Astrocyte (in vitro differentiated cells and primary cell): ENCODE measurements around the gene SEPTIN12. TPM values are rescaled to one million over a fixed set of nuclear protein-coding genes. Genes with fewer than 3 reads are reported as not detected.

Source experiments
- DNase-seq: peaks from one replicate; pipeline ENCODE4 v3.0.0-alpha.2; 2010; ENCODE audit warnings: low read depth
- FAIRE-seq: peaks from 2 replicates; lab custom pipeline; 2011; peaks lifted over from hg19 to GRCh38; lab: Jason Lieb, UNC
- H2AFZ ChIP-seq: 2 replicates; pipeline ENCODE4 v1.6.0; 2012; ENCODE audit warnings: low read depth, low read length, inconsistent platforms
- H3K27ac ChIP-seq: 2 replicates; pipeline ENCODE4 v1.5.1; 2011; ENCODE audit warnings: low read depth, low read length, inconsistent platforms
- H3K27me3 ChIP-seq: 2 replicates; pipeline ENCODE4 v1.6.0; 2011; ENCODE audit warnings: low read length, inconsistent platforms; ENCODE audit not compliant: insufficient read depth
- H3K36me3 ChIP-seq: 2 replicates; pipeline ENCODE4 v1.5.1; 2011; ENCODE audit warnings: low read length, inconsistent platforms; ENCODE audit not compliant: insufficient read depth
- H3K4me1 ChIP-seq: 2 replicates; pipeline ENCODE4 v1.5.1; 2011; ENCODE audit warnings: low read length, inconsistent platforms; ENCODE audit not compliant: insufficient read depth
- H3K4me2 ChIP-seq: 2 replicates; pipeline ENCODE4 v1.6.0; 2012; ENCODE audit warnings: low read length, inconsistent platforms
- H3K4me3 ChIP-seq: 2 replicates; pipeline ENCODE4 v1.5.1; 2011; ENCODE audit warnings: low read depth, mild to moderate bottlenecking, low read length, inconsistent platforms; ENCODE audit not compliant: insufficient read depth
- H3K79me2 ChIP-seq: 2 replicates; pipeline ENCODE4 v1.6.0; 2012; ENCODE audit warnings: mild to moderate bottlenecking, low read length, inconsistent platforms; ENCODE audit not compliant: insufficient read depth
- H3K9ac ChIP-seq: 2 replicates; pipeline ENCODE4 v1.6.0; 2012; ENCODE audit warnings: mild to moderate bottlenecking, low read length, inconsistent platforms
- H3K9me3 ChIP-seq: 2 replicates; pipeline ENCODE4 v1.5.1; 2012; ENCODE audit warnings: low read depth, mild to moderate bottlenecking, low read length, inconsistent platforms; ENCODE audit not compliant: insufficient read depth
- H4K20me1 ChIP-seq: 2 replicates; pipeline ENCODE4 v1.6.0; 2012; ENCODE audit warnings: low read length, inconsistent platforms; ENCODE audit not compliant: insufficient read depth
- H3K27ac Mint-ChIP-seq: one replicate; pipeline ENCODE4 v1.8.0; 2021; ENCODE audit warnings: mild to moderate bottlenecking, mixed read lengths; ENCODE audit not compliant: unreplicated experiment
- H3K27me3 Mint-ChIP-seq: one replicate; pipeline ENCODE4 v1.8.0; 2021; ENCODE audit warnings: low read depth, mixed read lengths; ENCODE audit not compliant: unreplicated experiment
- H3K36me3 Mint-ChIP-seq: one replicate; pipeline ENCODE4 v1.8.0; 2021; ENCODE audit warnings: low read depth, mixed read lengths; ENCODE audit not compliant: unreplicated experiment
- H3K4me1 Mint-ChIP-seq: one replicate; pipeline ENCODE4 v1.8.0; 2021; ENCODE audit warnings: low read depth, mixed read lengths; ENCODE audit not compliant: unreplicated experiment
- H3K4me3 Mint-ChIP-seq: one replicate; pipeline ENCODE4 v1.8.0; 2021; ENCODE audit warnings: mild to moderate bottlenecking, moderate library complexity, mixed read lengths; ENCODE audit not compliant: unreplicated experiment
- H3K9me3 Mint-ChIP-seq: one replicate; pipeline ENCODE4 v1.8.0; 2021; ENCODE audit warnings: mild to moderate bottlenecking, mixed read lengths; ENCODE audit not compliant: unreplicated experiment
- EZH2 ChIP-seq: IDR thresholded peaks from 2 replicates; pipeline ENCODE4 v1.6.1; 2012; ENCODE audit warnings: mild to moderate bottlenecking, low read length, inconsistent platforms; ENCODE audit not compliant: insufficient read depth
- total RNA-seq: library from RNA; stranded (reverse); gene quantifications from 2 replicates; pipeline ENCODE4 v1.2.1, GENCODE V29; 2021
- TF ChIP-seq, protein P1 (sequence below): IDR thresholded peaks from 2 replicates; pipeline ENCODE4 v1.5.1; 2011; ENCODE audit warnings: low read depth, mild to moderate bottlenecking, inconsistent platforms, low read length, moderate library complexity; ENCODE audit not compliant: insufficient read depth

Gene SEPTIN12
- total RNA-seq, 1 donor from 2014 or later = 5.9 TPM

DNA sequence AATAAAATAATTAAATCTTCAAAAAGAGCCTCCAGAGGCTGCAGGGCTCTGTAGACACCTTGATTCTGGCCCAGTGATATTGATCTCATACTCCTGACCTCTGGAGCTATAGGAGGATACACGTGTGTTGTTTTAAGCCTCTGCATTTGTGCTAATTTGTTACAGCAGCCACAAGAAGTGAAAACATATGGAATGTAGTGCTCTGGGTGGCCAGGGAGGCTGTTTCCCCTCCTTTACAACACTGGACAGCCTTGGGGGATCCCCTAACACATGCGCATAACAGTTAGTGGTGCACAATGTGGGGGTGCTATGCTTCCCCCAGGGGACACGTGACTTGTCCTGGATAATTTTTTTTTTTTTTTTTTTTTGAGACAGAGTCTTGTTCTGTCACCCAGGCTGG, 16.5 kb downstream of the SEPTIN12 start:
- Mint-ChIP-seq H3K9me3 (peaks cover 2% of the 10 kb centered on the region), H3K4me3 (no peak overlapping the region), H3K27ac (no peak overlapping the region), H3K36me3 (peaks cover 1% of the 10 kb centered on the region), H3K27me3 (no peaks in the 10 kb centered on the region), H3K4me1 (peaks cover 5% of the 10 kb centered on the region)
- Histone ChIP-seq H3K9me3 (no peaks in the 10 kb centered on the region), H3K79me2 (peaks cover 6% of the 10 kb centered on the region), H2AFZ (peak overlapping the region; percentile 23), H3K4me1 (no peaks in the 10 kb centered on the region), H3K4me3 (no peak overlapping the region), H3K27me3 (no peaks in the 10 kb centered on the region), H3K4me2 (no peak overlapping the region), H3K36me3 (no peaks in the 10 kb centered on the region), H4K20me1 (no peaks in the 10 kb centered on the region), H3K27ac (no peak overlapping the region), H3K9ac (no peak overlapping the region)
- DNase-seq (no peak), FAIRE-seq (no peak)
- TF ChIP-seq EZH2 = no peak
- TF ChIP-seq, protein P1, sequence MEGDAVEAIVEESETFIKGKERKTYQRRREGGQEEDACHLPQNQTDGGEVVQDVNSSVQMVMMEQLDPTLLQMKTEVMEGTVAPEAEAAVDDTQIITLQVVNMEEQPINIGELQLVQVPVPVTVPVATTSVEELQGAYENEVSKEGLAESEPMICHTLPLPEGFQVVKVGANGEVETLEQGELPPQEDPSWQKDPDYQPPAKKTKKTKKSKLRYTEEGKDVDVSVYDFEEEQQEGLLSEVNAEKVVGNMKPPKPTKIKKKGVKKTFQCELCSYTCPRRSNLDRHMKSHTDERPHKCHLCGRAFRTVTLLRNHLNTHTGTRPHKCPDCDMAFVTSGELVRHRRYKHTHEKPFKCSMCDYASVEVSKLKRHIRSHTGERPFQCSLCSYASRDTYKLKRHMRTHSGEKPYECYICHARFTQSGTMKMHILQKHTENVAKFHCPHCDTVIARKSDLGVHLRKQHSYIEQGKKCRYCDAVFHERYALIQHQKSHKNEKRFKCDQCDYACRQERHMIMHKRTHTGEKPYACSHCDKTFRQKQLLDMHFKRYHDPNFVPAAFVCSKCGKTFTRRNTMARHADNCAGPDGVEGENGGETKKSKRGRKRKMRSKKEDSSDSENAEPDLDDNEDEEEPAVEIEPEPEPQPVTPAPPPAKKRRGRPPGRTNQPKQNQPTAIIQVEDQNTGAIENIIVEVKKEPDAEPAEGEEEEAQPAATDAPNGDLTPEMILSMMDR = no peak

DNA sequence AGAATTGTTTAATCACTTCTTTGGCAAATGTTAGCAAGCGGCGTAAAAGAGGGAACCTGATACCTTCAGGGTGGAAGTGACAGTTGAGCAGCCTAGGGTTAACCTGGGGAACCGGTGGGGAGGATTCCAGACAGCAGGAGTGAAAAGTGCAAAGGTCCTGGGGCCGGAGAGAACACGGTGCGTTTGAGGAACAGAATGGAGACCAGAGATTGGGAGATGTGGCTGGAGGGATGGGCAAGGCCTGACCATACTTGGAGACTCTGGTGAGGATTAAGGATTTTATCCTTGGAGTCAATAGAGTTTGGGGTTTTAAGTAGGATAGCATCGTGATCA, 18.9 kb downstream of the SEPTIN12 start:
- Mint-ChIP-seq H3K9me3 (peaks cover 2% of the 10 kb centered on the region), H3K27ac (peak overlapping the region; percentile 2), H3K4me3 (peak overlapping the region; percentile 85), H3K4me1 (peaks cover 13% of the 10 kb centered on the region), H3K36me3 (no peaks in the 10 kb centered on the region), H3K27me3 (no peaks in the 10 kb centered on the region)
- peak overlapping the region; percentile 89 for H3K4me2 ChIP-seq
- H3K9me3 ChIP-seq = no peaks in the 10 kb centered on the region
- H3K9ac ChIP-seq = peak overlapping the region; percentile 74
- no peak for TF ChIP-seq EZH2
- TF ChIP-seq, protein P1 = no peak
- H2AFZ ChIP-seq = peak overlapping the region; percentile 94
- H3K27ac ChIP-seq = no peak overlapping the region
- FAIRE-seq (no peak), DNase-seq (no peak)
- peaks cover 7% of the 10 kb centered on the region for H3K4me1 ChIP-seq
- no peaks in the 10 kb centered on the region for H3K36me3 ChIP-seq
- peaks cover 27% of the 10 kb centered on the region for H3K79me2 ChIP-seq
- no peaks in the 10 kb centered on the region for H3K27me3 ChIP-seq
- H4K20me1 ChIP-seq = peaks cover 5% of the 10 kb centered on the region
- H3K4me3 ChIP-seq = peak overlapping the region; percentile 71

DNA sequence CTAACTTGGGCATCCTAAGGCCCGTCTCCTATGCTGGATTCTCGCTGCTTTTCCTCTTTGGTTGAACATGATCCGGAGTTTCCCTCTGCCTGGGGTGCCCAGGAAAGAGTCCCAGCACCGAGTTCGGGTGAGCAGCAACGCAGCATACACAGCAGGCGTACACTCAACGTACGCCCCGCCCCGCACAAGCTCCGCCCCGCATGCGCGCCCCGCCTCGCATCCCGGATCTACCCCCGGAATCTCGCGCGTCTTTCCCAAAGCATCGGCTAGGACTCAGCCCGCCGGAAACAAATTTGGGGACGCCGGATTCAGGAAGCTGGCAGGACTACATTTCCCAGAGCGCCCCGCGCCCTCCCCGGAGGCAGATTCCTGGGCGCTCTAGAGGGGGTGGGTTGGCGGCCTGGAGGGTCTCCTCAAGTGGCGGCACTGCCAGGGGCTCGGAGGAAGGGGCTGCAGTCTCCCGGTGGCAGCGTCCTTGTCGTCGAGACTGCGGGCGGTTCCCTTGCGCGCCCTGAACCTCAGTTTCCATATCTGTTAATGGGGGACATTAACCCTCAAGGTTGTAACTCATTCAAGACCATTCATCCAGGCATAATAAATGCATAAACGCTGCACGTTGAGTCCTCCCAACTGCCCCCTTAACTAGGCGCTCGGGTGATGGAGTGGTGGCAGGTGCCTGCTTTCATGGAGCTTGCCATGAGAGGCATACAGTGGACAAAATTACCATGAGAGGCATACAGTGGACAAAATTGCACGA, 19.4 kb downstream of the SEPTIN12 start:
- Histone ChIP-seq H3K4me2 (peak overlapping the region; percentile 89), H3K27ac (peak overlapping the region; percentile 52), H3K4me3 (peak overlapping the region; percentile 71), H2AFZ (peak overlapping the region; percentile 94), H3K36me3 (no peaks in the 10 kb centered on the region), H3K27me3 (no peaks in the 10 kb centered on the region), H3K79me2 (peaks cover 30% of the 10 kb centered on the region), H3K9me3 (no peaks in the 10 kb centered on the region), H3K9ac (peak overlapping the region; percentile 74), H3K4me1 (peaks cover 7% of the 10 kb centered on the region), H4K20me1 (peaks cover 6% of the 10 kb centered on the region)
- H3K9me3 Mint-ChIP-seq = peaks cover 2% of the 10 kb centered on the region
- H3K27me3 Mint-ChIP-seq = no peaks in the 10 kb centered on the region
- H3K4me1 Mint-ChIP-seq = peaks cover 13% of the 10 kb centered on the region
- FAIRE-seq (no peak), DNase-seq (peak; percentile 82)
- TF ChIP-seq, protein P1 = no peak
- TF ChIP-seq EZH2 = no peak
- H3K27ac Mint-ChIP-seq = peak overlapping the region; percentile 86
- H3K36me3 Mint-ChIP-seq = peaks cover 4% of the 10 kb centered on the region
- H3K4me3 Mint-ChIP-seq = peak overlapping the region; percentile 85
